ENCODE data around the gene SLC13A4.

Gene SLC13A4

DNA sequence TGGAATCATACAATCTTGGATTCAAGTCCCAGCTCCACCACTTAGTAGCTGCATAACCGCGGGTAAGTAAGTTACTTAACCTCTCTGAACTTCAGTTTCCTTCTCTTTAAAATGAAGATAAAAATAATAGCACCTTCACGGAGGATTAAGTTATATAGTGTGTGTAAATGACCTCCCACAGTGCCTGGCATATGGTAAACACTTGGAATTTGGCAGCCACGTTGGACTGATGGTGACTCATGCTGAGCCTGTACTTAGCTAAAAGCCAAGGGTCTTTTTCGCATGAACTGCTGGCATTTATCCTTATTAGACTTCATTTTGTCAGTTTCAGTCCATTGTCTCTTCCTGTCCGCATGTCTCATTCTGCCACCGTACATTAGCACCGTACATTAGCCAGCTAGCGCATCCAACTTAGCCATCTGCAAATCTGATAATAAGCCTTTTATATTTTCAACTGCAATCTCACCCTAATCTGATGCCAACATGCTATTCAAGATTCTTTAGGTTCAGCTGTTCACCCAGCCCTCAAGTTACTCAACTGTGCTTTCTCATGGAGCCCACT lies 11.2 kb downstream of the SLC13A4 start:
- no peak overlapping the region for H3K9ac ChIP-seq
- H3K4me3 ChIP-seq (IDR thresholded peaks at IDR 0.05; ENCODE audit: insufficient read depth, low read depth, low read length): no peak overlapping the region
- H3K4me2 ChIP-seq: no peak overlapping the region
- no peaks in the 10 kb centered on the region for H3K79me2 ChIP-seq (ENCODE audit: insufficient read depth, low read depth)
- H3K27me3 ChIP-seq (ENCODE audit: insufficient read depth, low read depth): no peaks in the 10 kb centered on the region
- no peaks in the 10 kb centered on the region for H3K36me3 ChIP-seq (ENCODE audit: insufficient read depth)
- H2AFZ ChIP-seq (ENCODE audit: low read depth): no peak overlapping the region
- no peak overlapping the region for H3K27ac ChIP-seq
- no peaks in the 10 kb centered on the region for H3K4me1 ChIP-seq (ENCODE audit: low read depth, poor library complexity, severe bottlenecking)
- H4K20me1 ChIP-seq (ENCODE audit: insufficient read depth): no peaks in the 10 kb centered on the region
- TF ChIP-seq, protein P1, sequence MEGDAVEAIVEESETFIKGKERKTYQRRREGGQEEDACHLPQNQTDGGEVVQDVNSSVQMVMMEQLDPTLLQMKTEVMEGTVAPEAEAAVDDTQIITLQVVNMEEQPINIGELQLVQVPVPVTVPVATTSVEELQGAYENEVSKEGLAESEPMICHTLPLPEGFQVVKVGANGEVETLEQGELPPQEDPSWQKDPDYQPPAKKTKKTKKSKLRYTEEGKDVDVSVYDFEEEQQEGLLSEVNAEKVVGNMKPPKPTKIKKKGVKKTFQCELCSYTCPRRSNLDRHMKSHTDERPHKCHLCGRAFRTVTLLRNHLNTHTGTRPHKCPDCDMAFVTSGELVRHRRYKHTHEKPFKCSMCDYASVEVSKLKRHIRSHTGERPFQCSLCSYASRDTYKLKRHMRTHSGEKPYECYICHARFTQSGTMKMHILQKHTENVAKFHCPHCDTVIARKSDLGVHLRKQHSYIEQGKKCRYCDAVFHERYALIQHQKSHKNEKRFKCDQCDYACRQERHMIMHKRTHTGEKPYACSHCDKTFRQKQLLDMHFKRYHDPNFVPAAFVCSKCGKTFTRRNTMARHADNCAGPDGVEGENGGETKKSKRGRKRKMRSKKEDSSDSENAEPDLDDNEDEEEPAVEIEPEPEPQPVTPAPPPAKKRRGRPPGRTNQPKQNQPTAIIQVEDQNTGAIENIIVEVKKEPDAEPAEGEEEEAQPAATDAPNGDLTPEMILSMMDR (conservative IDR thresholded peaks at IDR 0.05; ENCODE audit: low read depth, low read length): no peak

- Histone ChIP-seq H3K9ac (no peak overlapping the region), H3K79me2 (ENCODE audit: insufficient read depth, low read depth) (no peaks in the 10 kb centered on the region), H3K36me3 (ENCODE audit: insufficient read depth) (no peaks in the 10 kb centered on the region), H3K4me3 (IDR thresholded peaks at IDR 0.05; ENCODE audit: insufficient read depth, low read depth, low read length) (no peak overlapping the region), H4K20me1 (ENCODE audit: insufficient read depth) (no peaks in the 10 kb centered on the region), H3K27me3 (ENCODE audit: insufficient read depth, low read depth) (no peaks in the 10 kb centered on the region), H3K4me1 (ENCODE audit: low read depth, poor library complexity, severe bottlenecking) (no peaks in the 10 kb centered on the region), H3K4me2 (no peak overlapping the region), H2AFZ (ENCODE audit: low read depth) (no peak overlapping the region), H3K27ac (no peak overlapping the region)
- TF ChIP-seq, protein P1 (conservative IDR thresholded peaks at IDR 0.05; ENCODE audit: low read depth, low read length): no peak
These were observed 12.3 kb downstream of the SLC13A4 start for GRCh38 chr7:135715673-135716072.

GRCh38 chr7:135715055-135715522 lies 12.9 kb downstream of the SLC13A4 start:
- Histone ChIP-seq H3K4me2 (no peak overlapping the region), H3K79me2 (ENCODE audit: insufficient read depth, low read depth) (no peaks in the 10 kb centered on the region), H3K4me1 (ENCODE audit: low read depth, poor library complexity, severe bottlenecking) (no peaks in the 10 kb centered on the region), H3K27me3 (ENCODE audit: insufficient read depth, low read depth) (no peaks in the 10 kb centered on the region), H3K36me3 (ENCODE audit: insufficient read depth) (no peaks in the 10 kb centered on the region), H2AFZ (ENCODE audit: low read depth) (no peak overlapping the region), H4K20me1 (ENCODE audit: insufficient read depth) (no peaks in the 10 kb centered on the region), H3K27ac (no peak overlapping the region), H3K4me3 (IDR thresholded peaks at IDR 0.05; ENCODE audit: insufficient read depth, low read depth, low read length) (no peak overlapping the region), H3K9ac (no peak overlapping the region)
- TF ChIP-seq, protein P1 (conservative IDR thresholded peaks at IDR 0.05; ENCODE audit: low read depth, low read length): no peak

DNA sequence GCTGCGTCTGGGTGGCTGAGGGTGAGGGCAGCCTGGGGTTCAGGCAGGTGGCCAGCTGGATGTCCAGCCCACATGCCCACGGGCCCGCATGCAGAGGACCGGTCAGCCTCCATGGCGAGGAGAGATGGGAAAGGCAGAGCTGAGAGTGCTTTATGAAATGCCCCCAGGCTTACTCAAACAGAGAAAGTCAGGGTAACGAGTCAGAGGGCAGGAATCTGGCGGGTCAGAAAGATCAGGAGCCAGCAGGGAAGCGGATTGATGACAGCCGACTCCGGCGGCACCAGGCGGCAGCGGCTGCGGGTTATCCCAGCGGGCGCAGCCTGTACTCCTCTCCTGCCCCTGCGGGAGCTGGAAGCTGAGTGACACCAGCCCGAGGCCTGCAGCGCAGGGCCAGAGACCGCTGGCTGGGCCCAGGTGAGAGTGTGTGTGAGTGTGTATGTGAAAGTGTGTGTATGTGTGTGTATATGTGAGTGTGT lies 13.4 kb downstream of the SLC13A4 start:
- no peak overlapping the region for H3K9ac ChIP-seq
- TF ChIP-seq, protein P1 (conservative IDR thresholded peaks at IDR 0.05; ENCODE audit: low read depth, low read length): no peak
- no peak overlapping the region for H3K27ac ChIP-seq
- H3K4me3 ChIP-seq (IDR thresholded peaks at IDR 0.05; ENCODE audit: insufficient read depth, low read depth, low read length): no peak overlapping the region
- H4K20me1 ChIP-seq (ENCODE audit: insufficient read depth): no peaks in the 10 kb centered on the region
- no peak overlapping the region for H3K4me2 ChIP-seq
- no peak overlapping the region for H2AFZ ChIP-seq (ENCODE audit: low read depth)
- H3K36me3 ChIP-seq (ENCODE audit: insufficient read depth): no peaks in the 10 kb centered on the region
- H3K4me1 ChIP-seq (ENCODE audit: low read depth, poor library complexity, severe bottlenecking): no peaks in the 10 kb centered on the region
- H3K79me2 ChIP-seq (ENCODE audit: insufficient read depth, low read depth): no peaks in the 10 kb centered on the region
- no peaks in the 10 kb centered on the region for H3K27me3 ChIP-seq (ENCODE audit: insufficient read depth, low read depth)
